ENCODE data around the gene PDE9A. TPM values are rescaled to one million over a fixed set of nuclear protein-coding genes. Genes with fewer than 3 reads are reported as not detected.

Gene PDE9A
- total and polyA plus RNA-seq, 9 donors = 3.9 to 11.3 (median 6.9) TPM

DNA sequence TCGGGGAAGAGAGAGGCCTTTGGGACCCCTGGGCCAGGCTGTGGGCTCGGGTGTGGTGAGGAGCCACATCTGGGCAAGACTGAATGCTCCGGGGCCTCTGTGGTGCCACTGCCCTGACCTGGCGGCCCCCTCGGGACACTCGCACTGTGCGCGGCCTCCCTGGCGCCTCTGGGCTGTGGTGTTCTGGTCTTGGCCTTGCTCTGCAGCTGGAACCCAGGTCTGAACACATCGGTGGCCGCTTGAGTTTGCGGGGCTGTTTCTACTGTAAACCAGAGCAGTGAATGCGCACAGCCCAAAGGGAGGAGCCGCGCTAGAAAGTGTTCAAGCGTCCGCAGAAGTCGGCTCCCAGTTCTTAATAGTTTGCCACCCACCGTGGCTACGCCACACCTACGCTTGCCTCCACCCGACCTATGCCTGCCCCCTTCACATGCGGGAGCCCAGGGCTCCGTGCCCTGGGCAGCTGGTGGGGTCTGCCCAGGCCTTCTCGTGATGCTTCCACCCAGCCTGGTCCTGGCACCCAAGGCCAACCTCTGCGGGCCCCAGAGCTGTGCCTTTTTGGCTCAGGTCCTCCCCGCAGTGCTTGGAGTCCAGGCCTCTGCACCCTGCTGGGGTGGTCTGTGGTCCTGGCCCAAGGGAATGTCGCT is 4.4 kb downstream of the PDE9A start:
- Histone ChIP-seq H3K4me1 (ENCODE audit: insufficient read depth) (peaks cover 2% of the 10 kb centered on the region), H3K27me3 (no peaks in the 10 kb centered on the region), H3K9me3 (no peaks in the 10 kb centered on the region), H3K27ac (no peak overlapping the region), H3K4me3 (no peak overlapping the region), H3K36me3 (no peaks in the 10 kb centered on the region)
- no peak for DNase-seq
- intact Hi-C loops (cut with DNase I) = loop anchor here in 1 of 4 donors (10.0 kb wide), 1 partner anchor 157 kb away; no protein-coding TSS in a partner anchor
- 91 to 93% (median 92%) methylated on average over 27 to 28 of the region's 28 CpGs for WGBS, 3 donors
- TF ChIP-seq EP300 (IDR thresholded peaks at IDR 0.05) (no peak), POLR2A (IDR thresholded peaks at IDR 0.05) (no peak)
- TF ChIP-seq, protein P1, sequence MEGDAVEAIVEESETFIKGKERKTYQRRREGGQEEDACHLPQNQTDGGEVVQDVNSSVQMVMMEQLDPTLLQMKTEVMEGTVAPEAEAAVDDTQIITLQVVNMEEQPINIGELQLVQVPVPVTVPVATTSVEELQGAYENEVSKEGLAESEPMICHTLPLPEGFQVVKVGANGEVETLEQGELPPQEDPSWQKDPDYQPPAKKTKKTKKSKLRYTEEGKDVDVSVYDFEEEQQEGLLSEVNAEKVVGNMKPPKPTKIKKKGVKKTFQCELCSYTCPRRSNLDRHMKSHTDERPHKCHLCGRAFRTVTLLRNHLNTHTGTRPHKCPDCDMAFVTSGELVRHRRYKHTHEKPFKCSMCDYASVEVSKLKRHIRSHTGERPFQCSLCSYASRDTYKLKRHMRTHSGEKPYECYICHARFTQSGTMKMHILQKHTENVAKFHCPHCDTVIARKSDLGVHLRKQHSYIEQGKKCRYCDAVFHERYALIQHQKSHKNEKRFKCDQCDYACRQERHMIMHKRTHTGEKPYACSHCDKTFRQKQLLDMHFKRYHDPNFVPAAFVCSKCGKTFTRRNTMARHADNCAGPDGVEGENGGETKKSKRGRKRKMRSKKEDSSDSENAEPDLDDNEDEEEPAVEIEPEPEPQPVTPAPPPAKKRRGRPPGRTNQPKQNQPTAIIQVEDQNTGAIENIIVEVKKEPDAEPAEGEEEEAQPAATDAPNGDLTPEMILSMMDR (IDR thresholded peaks at IDR 0.05) = no peak

DNA sequence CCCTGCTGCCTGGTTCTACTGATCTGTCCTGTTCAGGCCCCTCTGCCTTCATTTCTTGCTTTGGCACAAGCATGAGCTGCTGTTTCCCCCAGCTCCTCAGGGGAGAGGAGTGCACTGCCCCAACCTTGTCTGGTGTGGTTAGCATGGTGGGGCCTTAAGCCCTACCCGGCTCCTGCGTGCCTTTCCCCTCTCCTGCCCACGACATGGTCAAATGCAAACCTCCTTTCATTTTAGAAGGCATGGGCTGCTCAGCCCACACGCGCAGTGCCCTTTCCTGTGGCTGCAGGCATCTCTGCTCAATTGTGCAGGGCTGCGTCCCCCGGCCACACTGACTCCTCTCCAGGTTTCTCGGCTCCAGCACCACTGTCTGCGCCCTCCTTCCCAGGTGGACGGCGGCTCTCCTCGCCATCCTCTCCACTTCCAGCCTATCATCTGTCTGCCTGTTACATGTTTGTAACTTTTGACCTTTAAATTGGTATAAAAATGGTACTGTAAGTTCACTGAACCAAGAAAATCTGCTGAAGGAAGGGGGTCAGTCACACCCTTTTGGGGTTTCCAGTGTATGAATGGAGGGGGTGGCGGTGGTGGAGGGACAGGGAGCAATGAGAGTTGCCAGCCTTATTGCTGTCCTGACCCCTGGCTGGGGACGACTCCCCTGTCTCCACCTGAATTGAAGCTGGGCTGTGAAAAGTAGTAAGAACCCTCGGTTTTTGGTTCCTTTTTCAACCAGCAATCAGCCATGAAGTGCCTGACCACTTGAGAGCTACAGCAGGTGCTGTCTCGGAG is 5.1 kb downstream of the PDE9A start:
- Histone ChIP-seq H3K27me3 (no peaks in the 10 kb centered on the region), H3K27ac (no peak overlapping the region), H3K9me3 (no peaks in the 10 kb centered on the region), H3K36me3 (no peaks in the 10 kb centered on the region), H3K4me3 (no peak overlapping the region), H3K4me1 (ENCODE audit: insufficient read depth) (peaks cover 2% of the 10 kb centered on the region)
- TF ChIP-seq, protein P1 (IDR thresholded peaks at IDR 0.05) = no peak
- TF ChIP-seq EP300 (IDR thresholded peaks at IDR 0.05) (no peak), POLR2A (IDR thresholded peaks at IDR 0.05) (no peak)
- 90 to 91% (median 91%) methylated on average over 16 of the region's 16 CpGs for WGBS, 3 donors
- DNase-seq = no peak
- intact Hi-C loops (cut with DNase I) = loop anchor here in 1 of 4 donors (10.0 kb wide), 1 partner anchor 156 kb away; no protein-coding TSS in a partner anchor

DNA sequence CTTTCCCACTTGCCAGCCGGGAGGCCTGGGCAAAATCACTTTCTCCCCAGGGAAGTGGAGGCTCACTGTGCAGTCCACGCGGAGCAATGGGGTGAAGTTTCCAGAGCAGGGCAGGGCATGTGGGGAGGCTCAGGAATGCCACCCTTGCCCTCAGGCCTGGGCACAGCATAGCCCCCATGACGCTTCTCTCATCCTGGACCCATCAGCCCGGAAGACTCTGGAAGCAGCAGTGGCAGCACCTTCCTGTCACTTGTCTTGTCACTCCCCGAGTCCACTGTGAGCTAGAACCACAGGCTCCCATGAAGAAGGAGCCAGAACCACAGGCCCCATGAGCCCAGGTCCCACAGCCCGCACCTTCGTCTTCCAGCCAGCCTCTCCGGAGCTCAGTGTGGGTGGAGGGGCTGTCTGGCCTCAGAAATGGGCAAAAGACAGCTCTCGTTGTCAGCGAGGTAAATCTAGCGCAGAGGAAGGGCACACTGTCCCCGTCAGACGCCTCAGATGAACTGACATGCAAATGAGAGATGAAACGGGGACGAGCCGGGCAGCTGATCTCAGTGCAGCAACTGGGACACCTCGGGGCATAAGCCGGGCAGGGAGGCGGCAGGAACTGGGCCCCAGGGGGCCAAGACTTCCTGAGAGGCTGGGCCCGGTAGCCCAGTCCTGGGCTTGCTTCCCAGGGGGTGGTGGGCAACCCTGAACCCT is 6.1 kb downstream of the PDE9A start:
- intact Hi-C loops (cut with DNase I) = loop anchor here in 1 of 4 donors (10.0 kb wide), 1 partner anchor 155 kb away; no protein-coding TSS in a partner anchor
- Histone ChIP-seq H3K27ac (no peak overlapping the region), H3K4me1 (ENCODE audit: insufficient read depth) (peaks cover 1% of the 10 kb centered on the region), H3K36me3 (no peaks in the 10 kb centered on the region), H3K4me3 (no peak overlapping the region), H3K9me3 (no peaks in the 10 kb centered on the region), H3K27me3 (no peaks in the 10 kb centered on the region)
- 84 to 91% (median 91%) methylated on average over 20 to 21 of the region's 21 CpGs for WGBS, 3 donors
- no peak for DNase-seq
- TF ChIP-seq, protein P1 (IDR thresholded peaks at IDR 0.05) = no peak
- TF ChIP-seq POLR2A (IDR thresholded peaks at IDR 0.05) = no peak
- no peak for TF ChIP-seq EP300 (IDR thresholded peaks at IDR 0.05)

GRCh38 chr21:42660118-42660470 is 6.7 kb downstream of the PDE9A start:
- no peaks in the 10 kb centered on the region for H3K27me3 ChIP-seq
- H3K36me3 ChIP-seq = no peaks in the 10 kb centered on the region
- no peaks in the 10 kb centered on the region for H3K9me3 ChIP-seq
- no peaks in the 10 kb centered on the region for H3K4me1 ChIP-seq (ENCODE audit: insufficient read depth)
- no peak overlapping the region for H3K27ac ChIP-seq
- intact Hi-C loops (cut with DNase I) = no loop called here
- no peak for DNase-seq
- H3K4me3 ChIP-seq = no peak overlapping the region
- WGBS, 3 donors = 93 to 94% (median 93%) methylated on average over 8 of the region's 8 CpGs
- TF ChIP-seq POLR2A (IDR thresholded peaks at IDR 0.05) (no peak), EP300 (IDR thresholded peaks at IDR 0.05) (no peak)
- TF ChIP-seq, protein P1 (IDR thresholded peaks at IDR 0.05) = no peak
